HG03060 (cell line): ENCODE results near the gene ACOX1.

Source experiments
- ATAC-seq: cut with Tn5 transposase; IDR thresholded peaks from one replicate; pipeline ENCODE4 v1.9.1; 2021; ENCODE audit warnings: low read depth, moderate number of reproducible peaks; ENCODE audit not compliant: unreplicated experiment

Gene ACOX1

GRCh38 chr17:75913537-75914210, 65.3 kb downstream of the ACOX1 start:
- ATAC-seq = no peak

GRCh38 chr17:75910699-75911098, 68.3 kb downstream of the ACOX1 start:
- ATAC-seq = no peak

GRCh38 chr17:75909812-75910274, 69.1 kb downstream of the ACOX1 start:
- no peak for ATAC-seq

- no peak for ATAC-seq
These were observed 69.7 kb downstream of the ACOX1 start for GRCh38 chr17:75909051-75909811.

GRCh38 chr17:75908201-75908600, 70.8 kb downstream of the ACOX1 start:
- ATAC-seq = no peak

GRCh38 chr17:75906143-75906884, 72.7 kb downstream of the ACOX1 start:
- no peak for ATAC-seq

- peak; percentile 69 for ATAC-seq
These were observed 74.0 kb downstream of the ACOX1 start, which contains the start of gene MRPL38 for GRCh38 chr17:75904749-75905521. Gene MRPL38 (minus strand): TSS chr17:75904884. CDS start chr17:75904875, 9 bp downstream.

- no peak for ATAC-seq
These were observed 76.6 kb downstream of the ACOX1 start for GRCh38 chr17:75902406-75902805.

GRCh38 chr17:75901727-75902126, 77.2 kb downstream of the ACOX1 start:
- no peak for ATAC-seq

- ATAC-seq = no peak
These were observed 78.1 kb downstream of the ACOX1 start for GRCh38 chr17:75900691-75901533.

GRCh38 chr17:75899767-75900468, 79.0 kb downstream of the ACOX1 start:
- no peak for ATAC-seq

- no peak for ATAC-seq
These were observed 79.6 kb downstream of the ACOX1 start for GRCh38 chr17:75899353-75899752.

- no peak for ATAC-seq
These were observed 80.2 kb downstream of the ACOX1 start for GRCh38 chr17:75898791-75899190.

GRCh38 chr17:75898065-75898464, 80.9 kb downstream of the ACOX1 start:
- ATAC-seq = no peak

GRCh38 chr17:75897160-75898019, 81.6 kb downstream of the ACOX1 start:
- no peak for ATAC-seq

- no peak for ATAC-seq
These were observed 82.4 kb downstream of the ACOX1 start, which contains the start of gene TRIM65 for GRCh38 chr17:75896415-75897159. Gene TRIM65 (minus strand): TSS chr17:75896951. CDS start chr17:75896937, 14 bp downstream.
